CD1c-positive myeloid dendritic cell (primary cell): ENCODE results near the gene KIAA0930.
A peak's percentile ranks its signal among the peaks of the same experiment; 100 is the strongest.
"Not testable (repeated sequence)": the region's sequence is repeated elsewhere in the genome, so short reads cannot be mapped to it uniquely, and the experiment has no call there.

Experiments used
- DNase-seq: peaks from one replicate; pipeline ENCODE4 v3.0.0-alpha.2; 2016; ENCODE audit errors: extremely low spot score

The KIAA0930 gene

DNA sequence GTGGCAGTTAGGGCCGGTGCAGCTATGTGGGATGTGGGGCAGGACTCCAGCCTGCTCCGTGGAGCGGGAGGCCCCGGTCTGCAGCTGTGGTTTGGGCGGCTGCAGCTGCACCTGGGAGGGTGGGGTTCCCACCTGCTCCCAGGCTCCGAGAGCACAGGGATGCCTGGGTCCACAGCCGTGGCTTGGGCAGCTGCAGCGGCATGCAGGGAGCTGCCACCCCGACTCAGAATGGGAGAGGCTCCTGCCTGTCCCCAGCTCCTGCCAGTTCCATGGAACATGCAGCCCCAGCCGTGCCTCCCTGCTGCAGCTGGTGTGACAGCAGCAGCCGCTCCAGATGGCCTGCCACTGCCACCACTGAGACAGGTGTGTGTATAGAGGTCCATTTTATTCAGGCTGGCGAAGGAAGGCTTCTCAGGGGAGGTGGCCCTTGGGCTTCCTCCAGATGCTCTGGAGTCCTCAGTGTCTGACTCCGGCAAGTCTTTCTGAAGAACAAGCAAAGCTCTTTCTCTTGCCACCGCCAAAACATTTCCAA is 22.3 kb upstream of the KIAA0930 start:
- no peak for DNase-seq

- DNase-seq: peak; percentile 76
Measured at GRCh38 chr22:45262195-45262930, 21.7 kb upstream of the KIAA0930 start.

DNA sequence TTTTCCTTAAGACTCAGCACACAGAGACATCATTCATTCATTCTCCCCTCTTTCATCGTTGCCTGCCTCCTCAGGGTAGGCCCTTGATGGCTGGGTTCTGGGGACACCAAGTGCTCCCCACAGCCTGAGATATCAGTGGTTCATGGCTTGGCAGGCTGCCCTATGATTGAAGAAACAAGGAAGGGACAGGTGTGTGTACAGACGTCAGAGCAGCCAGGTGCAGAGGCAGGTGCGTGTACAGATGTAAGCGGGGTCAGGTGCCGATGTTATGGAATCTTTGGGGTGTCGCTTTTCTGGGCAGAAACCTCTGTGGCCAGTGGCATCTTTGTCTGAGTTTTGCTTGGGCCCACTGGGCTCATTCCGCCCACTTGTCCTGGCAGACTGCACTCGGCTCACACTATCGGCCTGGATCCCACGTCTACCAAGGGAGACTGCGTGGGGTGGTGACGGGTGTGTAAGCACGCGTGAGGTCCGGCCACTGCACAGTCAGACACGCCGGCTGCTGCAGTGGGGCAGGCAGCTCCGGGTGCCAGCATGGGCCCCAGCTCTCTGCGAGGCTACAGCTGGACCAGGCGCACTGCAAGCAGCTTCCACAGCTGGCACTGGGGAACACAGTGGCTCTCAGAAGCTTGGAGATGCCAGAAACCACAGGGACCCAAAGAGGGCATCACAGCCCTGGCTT is 20.9 kb upstream of the KIAA0930 start:
- DNase-seq: no peak

GRCh38 chr22:45260395-45260759 is 19.7 kb upstream of the KIAA0930 start:
- DNase-seq: not testable (repeated sequence)

DNA sequence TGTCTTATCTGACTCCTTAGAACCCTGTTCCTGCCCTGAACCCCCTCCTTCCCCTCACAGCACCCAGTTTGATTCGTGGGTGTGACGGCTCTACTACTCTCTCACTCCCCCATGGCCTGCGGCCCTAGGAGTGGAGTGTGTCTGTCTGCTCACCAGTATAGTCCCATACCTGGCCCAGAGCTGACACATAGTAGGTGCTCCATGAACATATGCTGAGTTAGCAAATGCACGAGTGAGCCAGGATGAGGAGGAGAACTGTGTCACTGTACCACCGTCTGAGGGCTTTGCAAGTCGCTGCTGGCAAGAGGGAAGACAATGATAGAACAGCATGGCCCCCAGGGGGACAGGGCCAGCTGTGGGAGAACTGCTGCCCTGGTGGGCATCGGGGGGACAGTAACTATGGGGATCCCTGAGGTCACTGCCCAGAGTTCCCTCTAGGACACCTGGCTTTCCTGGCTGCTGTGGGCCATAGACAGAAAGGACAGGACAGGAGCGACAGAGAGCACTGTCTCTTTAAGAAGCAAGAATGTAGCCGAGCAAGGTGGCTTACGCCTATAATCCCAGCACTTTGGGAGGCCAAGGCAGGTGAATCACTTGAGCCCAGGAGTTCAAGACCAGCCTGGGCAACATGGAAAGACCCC is 19.2 kb upstream of the KIAA0930 start:
- DNase-seq: no peak

DNA sequence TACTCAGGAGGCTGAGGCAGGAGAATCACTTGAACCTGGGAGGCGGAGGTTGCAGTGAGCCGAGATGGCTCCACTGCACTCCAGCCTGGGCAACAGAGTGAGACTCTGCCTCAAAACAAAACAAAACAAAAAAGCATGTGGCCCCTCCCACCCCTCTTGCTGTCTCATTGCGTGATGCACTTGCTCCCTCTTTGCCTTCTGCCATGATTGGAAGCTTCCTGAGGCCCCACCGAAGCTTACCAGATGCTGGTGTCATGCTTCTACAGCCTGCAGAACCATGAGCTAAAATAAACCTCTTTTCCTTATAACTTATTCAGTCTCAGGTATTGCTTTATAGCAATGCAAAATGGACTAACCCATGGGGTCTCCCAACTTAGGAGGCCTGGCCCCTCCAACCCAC is 17.2 kb upstream of the KIAA0930 start:
- not testable (repeated sequence) for DNase-seq

DNA sequence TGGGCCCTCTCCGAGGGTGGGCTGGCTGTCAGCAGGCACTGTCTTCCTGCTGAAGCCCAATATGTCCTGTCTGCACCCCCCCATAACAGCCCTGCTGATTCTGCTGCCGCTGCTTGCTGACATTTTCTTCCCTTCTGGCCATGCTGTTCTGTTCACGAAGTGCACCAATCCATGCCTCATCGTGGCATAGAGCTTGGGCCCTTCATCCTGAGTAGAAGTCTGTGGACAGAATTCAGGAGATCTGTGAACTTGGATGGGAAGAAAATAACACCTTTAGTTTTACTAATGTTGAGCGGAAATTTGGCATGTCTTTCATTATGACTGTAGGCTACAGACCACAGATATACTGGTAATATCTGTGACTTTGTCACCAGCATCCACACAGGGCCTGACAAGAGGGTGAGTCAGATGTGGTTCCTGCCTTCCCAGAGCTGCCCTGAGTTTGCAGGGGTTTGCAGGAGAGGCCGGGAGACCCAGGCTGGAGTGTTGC is 14.1 kb upstream of the KIAA0930 start:
- no peak for DNase-seq

- DNase-seq: no peak
Measured at GRCh38 chr22:45254388-45254787, 13.7 kb upstream of the KIAA0930 start.

DNA sequence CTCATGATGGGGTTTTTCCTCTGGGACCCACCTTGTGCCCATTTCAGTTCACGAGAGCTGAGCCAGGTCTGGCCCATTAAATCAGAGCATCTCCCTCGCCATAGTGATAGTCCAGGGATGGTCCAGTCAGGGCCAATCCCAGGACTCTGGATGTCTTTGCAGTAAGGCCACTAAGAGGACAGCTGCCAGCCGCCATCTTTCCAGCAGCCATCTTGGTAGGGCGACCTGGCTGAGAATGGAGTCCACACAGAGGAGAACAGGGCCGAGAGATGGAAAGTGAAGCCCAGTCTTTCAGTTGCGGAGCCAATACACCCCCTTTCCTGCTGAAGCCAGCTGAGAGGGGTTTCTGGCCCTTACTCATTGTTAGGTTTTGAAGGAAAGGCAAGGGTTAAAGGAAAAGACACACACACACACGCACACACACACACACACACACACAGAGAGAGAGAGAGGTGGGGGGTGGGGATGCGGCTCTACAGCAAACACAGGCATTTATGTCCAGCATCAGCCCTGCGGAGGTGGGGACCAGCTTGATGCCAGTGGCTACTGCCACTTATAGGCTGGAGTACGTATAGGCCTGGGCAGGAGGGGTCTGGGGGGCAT is 12.4 kb upstream of the KIAA0930 start:
- DNase-seq: no peak

GRCh38 chr22:45251825-45252224 is 11.1 kb upstream of the KIAA0930 start:
- no peak for DNase-seq

DNA sequence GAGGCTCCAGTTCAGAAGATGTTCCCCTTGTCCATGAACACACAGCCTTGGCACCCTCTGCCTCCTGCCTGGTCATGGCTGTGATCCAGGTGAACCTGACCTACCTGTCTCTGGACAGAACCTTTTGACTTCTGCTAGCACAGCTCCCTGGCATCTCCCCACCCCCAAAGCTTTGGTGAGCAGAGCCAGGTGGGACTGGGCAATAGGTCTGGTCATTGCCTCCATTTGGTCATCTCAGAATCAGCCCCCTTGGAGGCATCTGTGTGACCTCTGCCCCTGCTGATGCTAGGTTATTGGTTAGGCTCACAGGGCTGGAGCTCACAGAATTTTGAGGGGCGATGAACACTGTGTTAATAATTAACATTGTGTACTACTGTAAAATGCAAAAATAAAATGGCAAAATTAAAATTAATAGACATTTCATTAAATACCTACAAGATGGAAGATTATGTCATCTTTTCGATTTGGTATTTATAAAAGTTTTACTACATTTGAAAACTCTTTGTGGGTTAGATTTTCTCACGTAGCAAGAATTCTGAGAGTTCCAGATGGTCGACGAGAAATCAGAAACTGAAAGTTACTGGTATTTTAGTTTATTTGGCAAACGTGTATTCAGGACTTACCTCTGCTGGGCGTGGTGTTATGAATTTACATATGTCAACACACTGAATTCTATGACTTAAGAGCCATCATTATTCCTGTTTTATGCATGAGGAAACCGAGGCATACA is 8.3 kb upstream of the KIAA0930 start:
- no peak for DNase-seq

- DNase-seq: no peak
Measured at GRCh38 chr22:45246060-45246985, 5.6 kb upstream of the KIAA0930 start.

GRCh38 chr22:45244916-45245315 is 4.2 kb upstream of the KIAA0930 start:
- DNase-seq: no peak

GRCh38 chr22:45242778-45243191 is 2.1 kb upstream of the KIAA0930 start:
- DNase-seq: peak; percentile 35

- DNase-seq: peak; percentile 84
Measured at GRCh38 chr22:45240104-45240809, 437 bp downstream of the KIAA0930 start.

- DNase-seq: peak; percentile 11
Measured at GRCh38 chr22:45239681-45240051, 1.0 kb downstream of the KIAA0930 start.

- DNase-seq: peak; percentile 66
Measured at GRCh38 chr22:45238957-45239680, 1.6 kb downstream of the KIAA0930 start.

DNA sequence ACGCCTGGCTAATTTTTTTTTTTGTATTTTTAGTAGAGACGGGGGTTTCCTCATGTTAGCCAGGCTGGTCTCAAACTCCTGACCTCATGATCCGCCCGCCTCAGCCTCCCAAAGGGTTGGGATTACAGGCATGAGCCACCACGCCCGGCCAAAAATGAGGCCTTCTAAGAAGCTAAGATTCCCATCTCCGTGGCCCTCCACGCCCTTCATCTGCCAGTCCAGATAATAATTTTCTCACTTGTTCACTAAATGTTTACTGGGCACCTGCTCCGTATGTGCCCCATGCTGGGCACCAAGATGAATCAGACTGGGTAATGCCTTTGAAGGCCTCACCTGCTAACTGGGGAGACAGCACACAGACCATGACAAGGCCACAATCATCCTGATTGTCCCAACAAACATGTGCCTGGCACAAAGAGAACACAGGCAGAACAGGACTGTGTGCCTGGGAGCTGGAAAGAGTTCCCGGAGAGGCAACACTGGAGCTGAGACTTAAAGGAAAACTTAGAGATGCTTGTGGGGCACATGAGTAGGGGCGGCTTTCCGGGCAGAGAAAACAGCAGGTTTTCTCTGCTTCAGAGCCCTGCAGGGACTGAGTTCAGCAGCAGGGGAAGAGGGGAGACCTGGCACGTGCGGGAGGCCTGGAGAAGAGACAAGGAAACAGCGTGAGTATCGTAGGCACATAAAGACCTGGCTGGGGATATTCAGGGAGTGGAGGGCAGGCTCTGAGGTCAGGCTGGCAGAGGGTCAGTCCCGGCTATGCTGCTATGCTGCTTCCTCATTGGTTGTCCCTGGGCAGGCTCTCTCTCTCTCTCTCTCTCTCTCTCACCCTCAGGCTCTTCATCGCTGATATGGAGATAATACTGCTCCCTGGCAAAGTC is 2.4 kb downstream of the KIAA0930 start:
- DNase-seq: no peak
